Subcutaneous adipose tissue (tissue), 4 donors: ENCODE results near the gene AFF3. TPM values are rescaled to one million over a fixed set of nuclear protein-coding genes. Genes with fewer than 3 reads are reported as not detected.

Experiments
- CTCF ChIP-seq: fragments of 450-650 bp; IDR thresholded peaks from one replicate; pipeline ENCODE4 v1.5.1; 2016; ENCODE audit warnings: low read depth, mild to moderate bottlenecking, control low read depth, antibody characterized with exemption, moderate library complexity
- total RNA-seq, 4 donors: library from RNA; depleted of rRNA; stranded (reverse); fragments of >200 nt; gene quantifications; one replicate each; pipeline ENCODE4 v1.1.0, GENCODE V29; 2016

AFF3 gene
- total RNA-seq, 4 donors from 2014 or later, result 2.5 to 6.2 (median 5.6) TPM

GRCh38 chr2:99545066-99545465, 597.3 kb downstream of the AFF3 start:
- no peak for TF ChIP-seq CTCF

- no peak for TF ChIP-seq CTCF
These were observed 597.8 kb downstream of the AFF3 start for GRCh38 chr2:99544608-99545007.

- no peak for TF ChIP-seq CTCF
These were observed 599.1 kb downstream of the AFF3 start for GRCh38 chr2:99543247-99543646.

GRCh38 chr2:99537910-99538485, 604.4 kb downstream of the AFF3 start:
- TF ChIP-seq CTCF, result no peak

- TF ChIP-seq CTCF, result no peak
These were observed 618.3 kb downstream of the AFF3 start for GRCh38 chr2:99524056-99524455.

GRCh38 chr2:99522157-99522556, 620.2 kb downstream of the AFF3 start:
- TF ChIP-seq CTCF, result no peak

- no peak for TF ChIP-seq CTCF
These were observed 621.6 kb downstream of the AFF3 start for GRCh38 chr2:99520813-99521212.

- no peak for TF ChIP-seq CTCF
These were observed 622.2 kb downstream of the AFF3 start for GRCh38 chr2:99520195-99520594.
